Skin of body (tissue), 3 donors: Measurements from ENCODE around the gene CCDC110. TPM values are rescaled to one million over a fixed set of nuclear protein-coding genes. Genes with fewer than 3 reads are reported as not detected.

ENCODE experiments used
- DNase-seq: peaks from one replicate; lab custom pipeline; 2025; lab: John Stamatoyannopoulos, UW
- small RNA-seq: library from RNA; depleted of rRNA; stranded (forward); fragments of <200 nt; gene quantifications from one replicate; pipeline ENCODE3, GENCODE V24; 2014; ENCODE audit warnings: low replicate concordance
- total RNA-seq: library from RNA; depleted of rRNA; stranded (reverse); fragments of >200 nt; gene quantifications from one replicate; pipeline ENCODE4 v1.2.3, GENCODE V29; 2014

Gene CCDC110
- total RNA-seq, 1 donor from 2014 or later, result 1.4 TPM

GRCh38 chr4:185424905-185425646 is 46.5 kb downstream of the CCDC110 start:
- peak; percentile 70 for DNase-seq

GRCh38 chr4:185421366-185422124 is 50.0 kb downstream of the CCDC110 start:
- no peak for DNase-seq

- no peak for DNase-seq
Measured at GRCh38 chr4:185416955-185417354, 54.6 kb downstream of the CCDC110 start.

GRCh38 chr4:185412412-185412811 is 59.1 kb downstream of the CCDC110 start:
- no peak for DNase-seq

- DNase-seq, result no peak
Measured at GRCh38 chr4:185411849-185412248, 59.7 kb downstream of the CCDC110 start.

GRCh38 chr4:185408432-185408831 is 63.1 kb downstream of the CCDC110 start:
- no peak for DNase-seq

GRCh38 chr4:185405296-185405999 is 66.1 kb downstream of the CCDC110 start:
- DNase-seq, result no peak

- no peak for DNase-seq
Measured at GRCh38 chr4:185404031-185404430, 67.5 kb downstream of the CCDC110 start.

GRCh38 chr4:185399466-185399865 is 72.1 kb downstream of the CCDC110 start:
- no peak for DNase-seq

GRCh38 chr4:185398618-185399017 is 72.9 kb downstream of the CCDC110 start:
- no peak for DNase-seq

GRCh38 chr4:185396724-185397385 is 74.7 kb downstream of the CCDC110 start, which contains the start of gene ANKRD37:
Gene ANKRD37 (plus strand): TSS chr4:185396841. CDS start chr4:185396924, 83 bp downstream.
- DNase-seq, result no peak

GRCh38 chr4:185395956-185396723 is 75.4 kb downstream of the CCDC110 start:
- DNase-seq, result peak; percentile 94

GRCh38 chr4:185395238-185395955 is 76.1 kb downstream of the CCDC110 start, which contains the start of gene LRP2BP:
Gene LRP2BP (minus strand): TSS chr4:185395924. CDS start chr4:185378186, 17,738 bp downstream.
- DNase-seq, result peak; percentile 82

Small RNA genes within 50 kb of the gene (small RNA-seq; reads per million reads assigned to genes)
- not detected for gene RF00019

Other genes with a start within 250 kb of the CCDC110 start
- gene LRP2BP, start 75.8 kb downstream of the CCDC110 start, total RNA-seq, result 1.9 TPM
- 12.8 TPM for gene ANKRD37, start 74.9 kb downstream of the CCDC110 start, total RNA-seq
- 42.1 TPM for gene UFSP2, start 45.8 kb downstream of the CCDC110 start, total RNA-seq
- gene PDLIM3, start 63.8 kb upstream of the CCDC110 start, total RNA-seq, result 52.5 TPM